ENCODE results near the gene MCM8. TPM values are rescaled to one million over a fixed set of nuclear protein-coding genes. Genes with fewer than 3 reads are reported as not detected.

Gene MCM8
- total and polyA plus RNA-seq, 2 donors (not counting 1 experiment from before 2014, with no cell fraction given): 4.4 to 13.8 TPM

DNA sequence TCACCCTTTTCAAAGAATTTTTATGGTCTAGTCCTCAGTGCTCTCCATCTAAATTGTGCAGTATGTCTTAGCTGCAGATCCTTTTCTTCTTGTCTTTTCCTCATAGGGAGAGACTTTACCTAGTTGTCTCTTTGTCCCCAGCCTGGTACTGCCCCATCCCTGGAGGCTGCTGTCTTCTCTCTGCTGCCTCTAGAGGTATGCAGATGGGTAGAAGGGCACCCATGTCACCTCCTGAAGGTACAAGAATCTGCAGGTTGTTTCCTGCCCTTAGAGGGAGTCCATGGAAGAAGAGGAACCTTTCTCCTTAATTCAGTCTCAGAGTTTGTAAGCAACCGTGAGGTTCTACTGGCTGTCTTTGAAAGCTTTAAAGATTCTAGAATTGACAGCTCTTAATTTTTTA lies 39.1 kb downstream of the MCM8 start:
- H3K4me3 ChIP-seq (ENCODE audit: control extremely low read depth in 1 of 5, extremely low read depth in 1 of 5, insufficient read depth in 1 of 5, low read depth in 2 of 5, low read length in 4 of 5): no peak overlapping the region
- Mint-ChIP-seq H3K4me1 (no peaks in the 10 kb centered on the region), H3K9me3 (ENCODE audit: insufficient read depth) (no peaks in the 10 kb centered on the region), H3K4me3 (no peak overlapping the region), H3K27ac (no peak overlapping the region), H3K27me3 (no peaks in the 10 kb centered on the region)
- H3K4me1 ChIP-seq (ENCODE audit: control insufficient read depth in 2 of 2, insufficient read depth in 2 of 2, low read length in 2 of 2): no peaks in the 10 kb centered on the region
- POLR2A ChIA-PET: no interaction called here
- H4K20me1 ChIP-seq (ENCODE audit: control insufficient read depth, insufficient read depth, low read length, poor library complexity, severe bottlenecking): no peaks in the 10 kb centered on the region
- H3K36me3 ChIP-seq (replicated peaks in 1 of 2; ENCODE audit: control extremely low read depth in 1 of 2, control insufficient read depth in 1 of 2, extremely low read depth in 1 of 2, insufficient read depth in 2 of 2, low read length in 1 of 2): peaks cover 3 to 28% of the 10 kb centered on the region in 2 experiments
- H3K79me2 ChIP-seq (ENCODE audit: control insufficient read depth, insufficient read depth, low read length): no peaks in the 10 kb centered on the region
- DNase-seq: no peak
- WGBS (ENCODE audit: insufficient coverage): no CpG with 5 or more reads among the region's 1 CpG
- no peak overlapping the region for H3K9ac ChIP-seq (ENCODE audit: low read length)
- CTCF ChIA-PET: no interaction called here
- no peaks in the 10 kb centered on the region for H3K9me3 ChIP-seq (ENCODE audit: control extremely low read depth in 1 of 3, control insufficient read depth in 2 of 3, insufficient read depth in 1 of 3, low read length in 2 of 3)
- no peak for TF ChIP-seq CTCF (IDR thresholded peaks at IDR 0.05)
- TF ChIP-seq EZH2 (IDR thresholded peaks at IDR 0.05; ENCODE audit: borderline replicate concordance, insufficient read depth, low read depth, low read length, poor library complexity, severe bottlenecking): no peak
- H3K27me3 ChIP-seq (replicated peaks in 1 of 4; ENCODE audit: control extremely low read depth in 1 of 4, control insufficient read depth in 3 of 4, insufficient read depth in 4 of 4, low read length in 3 of 4): no peaks in the 10 kb centered on the region
- intact Hi-C loops (cut with micrococcal nuclease): no loop called here
- no peak overlapping the region for H3K27ac ChIP-seq (ENCODE audit: low read length in 2 of 2)
- H3K4me2 ChIP-seq (replicated peaks; ENCODE audit: low read depth, low read length, poor library complexity, severe bottlenecking): no peak overlapping the region
- ATAC-seq (ENCODE audit: low read depth): no peak
- no peak overlapping the region for H2AFZ ChIP-seq (ENCODE audit: insufficient read depth, low read depth, low read length, poor library complexity, severe bottlenecking)

DNA sequence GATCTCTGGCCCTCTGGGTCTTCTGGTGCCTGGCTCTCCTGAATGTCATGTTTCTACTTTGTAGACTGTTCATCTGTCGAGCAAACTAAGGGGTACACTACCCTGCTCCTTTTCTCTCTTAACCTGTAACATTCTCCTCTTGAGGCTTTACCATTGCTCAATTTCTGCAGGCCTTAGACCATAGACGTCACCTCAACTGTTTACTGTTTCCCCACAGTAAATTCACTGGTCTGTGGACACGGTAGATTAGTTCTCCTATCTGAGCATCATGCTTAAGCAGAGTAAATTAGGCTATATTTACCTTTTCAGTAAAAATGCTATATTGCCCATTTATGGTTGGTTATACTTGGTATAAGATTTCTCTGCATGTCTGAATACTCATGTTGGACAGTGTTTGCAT lies 40.5 kb downstream of the MCM8 start:
- ChIA-PET CTCF (no interaction called here), POLR2A (no interaction called here)
- Histone ChIP-seq H4K20me1 (ENCODE audit: control insufficient read depth, insufficient read depth, low read length, poor library complexity, severe bottlenecking) (no peaks in the 10 kb centered on the region), H3K4me3 (ENCODE audit: control extremely low read depth in 1 of 5, extremely low read depth in 1 of 5, insufficient read depth in 1 of 5, low read depth in 2 of 5, low read length in 4 of 5) (no peak overlapping the region), H3K9ac (ENCODE audit: low read length) (no peak overlapping the region), H3K9me3 (ENCODE audit: control extremely low read depth in 1 of 3, control insufficient read depth in 2 of 3, insufficient read depth in 1 of 3, low read length in 2 of 3) (no peaks in the 10 kb centered on the region), H3K27me3 (replicated peaks in 1 of 4; ENCODE audit: control extremely low read depth in 1 of 4, control insufficient read depth in 3 of 4, insufficient read depth in 4 of 4, low read length in 3 of 4) (no peaks in the 10 kb centered on the region), H3K79me2 (ENCODE audit: control insufficient read depth, insufficient read depth, low read length) (no peaks in the 10 kb centered on the region), H2AFZ (ENCODE audit: insufficient read depth, low read depth, low read length, poor library complexity, severe bottlenecking) (no peak overlapping the region), H3K36me3 (replicated peaks in 1 of 2; ENCODE audit: control extremely low read depth in 1 of 2, control insufficient read depth in 1 of 2, extremely low read depth in 1 of 2, insufficient read depth in 2 of 2, low read length in 1 of 2) (peaks cover 3 to 24% of the 10 kb centered on the region in 2 experiments), H3K4me2 (replicated peaks; ENCODE audit: low read depth, low read length, poor library complexity, severe bottlenecking) (no peak overlapping the region), H3K27ac (ENCODE audit: low read length in 2 of 2) (no peak overlapping the region), H3K4me1 (ENCODE audit: control insufficient read depth in 2 of 2, insufficient read depth in 2 of 2, low read length in 2 of 2) (no peaks in the 10 kb centered on the region)
- TF ChIP-seq CTCF (IDR thresholded peaks at IDR 0.05): no peak
- no peak for TF ChIP-seq EZH2 (IDR thresholded peaks at IDR 0.05; ENCODE audit: borderline replicate concordance, insufficient read depth, low read depth, low read length, poor library complexity, severe bottlenecking)
- DNase-seq: no peak
- 92% methylated on average over 1 of the region's 3 CpGs for WGBS (ENCODE audit: insufficient coverage)
- Mint-ChIP-seq H3K9me3 (ENCODE audit: insufficient read depth) (no peaks in the 10 kb centered on the region), H3K27me3 (no peaks in the 10 kb centered on the region), H3K4me3 (no peak overlapping the region), H3K4me1 (no peaks in the 10 kb centered on the region), H3K27ac (no peak overlapping the region)
- intact Hi-C loops (cut with micrococcal nuclease): no loop called here
- ATAC-seq (ENCODE audit: low read depth): no peak
